Esophagus squamous epithelium (tissue), 5 donors: ENCODE measurements around the gene RIMS3. TPM values are rescaled to one million over a fixed set of nuclear protein-coding genes. Genes with fewer than 3 reads are reported as not detected.

Source experiments
- DNase-seq: peaks from one replicate; lab custom pipeline; 2025; lab: John Stamatoyannopoulos, UW
- H3K27ac ChIP-seq, 4 donors: fragments of 200-600 bp; sonication (generic); one replicate each; pipeline ENCODE4 v1.5.1; 2016 to 2019; ENCODE audit warnings: mild to moderate bottlenecking in 1 of 4
- H3K27me3 ChIP-seq, 4 donors: fragments of 200-600 bp; sonication (generic); 1 replicate in 3 of 4; 2 replicates in 1 of 4; pipeline versions ENCODE4 v1.5.1 to v1.6.0; 2017 to 2021; ENCODE audit warnings: antibody characterized with exemption in 1 of 4
- H3K36me3 ChIP-seq, 3 donors: fragments of 200-600 bp; sonication (generic); one replicate each; pipeline ENCODE4 v1.5.1; 2016 to 2019
- H3K4me1 ChIP-seq, 3 donors: fragments of 200-600 bp; sonication (generic); one replicate each; pipeline ENCODE4 v1.5.1; 2017 to 2019
- H3K4me3 ChIP-seq, 4 donors: fragments of 200-600 bp; sonication (generic); 1 replicate in 3 of 4; 2 replicates in 1 of 4; pipeline ENCODE4 v1.5.1; 2016 to 2019; ENCODE audit warnings: mild to moderate bottlenecking in 2 of 4, moderate library complexity in 1 of 4
- H3K9me3 ChIP-seq, 3 donors: fragments of 200-600 bp; sonication (generic); one replicate each; pipeline ENCODE4 v1.5.1; 2016 to 2019
- POLR2A ChIP-seq, 4 donors: fragments of 450-650 bp; IDR thresholded peaks; one replicate each; pipeline ENCODE4 v1.6.1; 2017; ENCODE audit warnings: antibody characterized with exemption in 4 of 4, mild to moderate bottlenecking in 4 of 4, moderate library complexity in 3 of 4
- WGBS, 2 donors: methylation state at CpG; one replicate each; pipeline ENCODE4 v1.1.5; 2018; 5-methylcytosine and 5-hydroxymethylcytosine counted together
- intact Hi-C: fragments of 100-400 bp; cut with DNase I; formaldehyde crosslinking; loops from one replicate; pipeline ENCODE4 v1.15.0; 2022
- total RNA-seq, 4 donors: library from RNA; depleted of rRNA; stranded (reverse); fragments of >200 nt; gene quantifications; one replicate each; pipeline ENCODE4 v1.1.0, GENCODE V29; 2016
- TF ChIP-seq, protein P1 (sequence below), 6 experiments: fragments of 450-650 bp in 4 of 6; fragments of 200-600 bp in 2 of 6; sonication (generic) in 2 of 6; IDR thresholded peaks; one replicate each; pipeline ENCODE4 v1.5.1; 2016 to 2019; ENCODE audit warnings: antibody characterized with exemption in 6 of 6, mild to moderate bottlenecking in 4 of 6, moderate library complexity in 4 of 6
- donor health status: DM: yes; HTN: yes; CAD: no.

Gene RIMS3
- total RNA-seq, 4 donors from 2014 or later = 1.0 to 2.5 (median 1.5) TPM

DNA sequence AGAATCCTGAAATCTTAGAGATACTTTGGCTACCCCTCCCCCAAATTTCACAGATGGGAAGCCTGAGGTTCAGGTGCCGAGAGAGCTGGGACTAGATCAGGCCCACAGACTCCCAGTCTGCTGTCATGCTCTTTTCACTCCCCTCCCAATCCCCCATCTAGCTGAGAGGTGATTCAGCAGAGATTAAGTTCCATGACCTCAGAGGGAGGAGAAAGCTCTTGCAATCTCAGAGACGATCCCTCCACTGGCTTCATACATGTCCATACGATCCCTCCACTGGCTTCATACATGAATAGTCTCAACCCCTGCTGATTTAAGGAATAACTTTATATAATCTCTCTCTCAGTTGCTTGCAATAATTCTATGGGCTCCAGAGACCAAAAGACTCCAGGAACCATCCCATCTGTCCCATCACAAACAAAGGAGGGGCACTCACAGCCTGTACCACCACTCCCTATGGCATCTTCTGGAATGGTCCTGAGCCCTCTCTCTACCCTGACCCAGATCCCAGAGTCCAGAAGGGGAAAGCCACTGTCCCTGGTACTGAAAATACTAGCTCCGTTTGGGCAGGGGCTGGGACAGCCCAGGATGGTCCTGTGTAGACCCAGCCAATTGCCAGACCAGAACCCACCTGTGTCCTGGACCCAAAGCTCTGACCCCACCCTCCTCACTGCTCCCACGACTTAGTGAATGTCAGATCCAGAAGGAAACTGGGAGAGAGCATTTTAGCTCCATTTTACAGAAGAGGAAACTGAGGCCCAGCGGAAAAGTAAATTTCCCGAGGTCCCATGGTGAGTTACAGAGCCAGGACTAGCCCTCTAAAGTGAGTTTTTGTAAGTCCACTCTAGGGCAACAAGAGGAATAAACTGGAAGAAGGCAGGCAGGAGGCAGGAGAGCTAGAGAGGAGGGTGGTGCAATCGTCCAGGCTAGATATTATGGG is 27.1 kb downstream of the RIMS3 start:
- no peak overlapping the region for H3K27ac ChIP-seq
- 66 to 88% methylated on average over 6 of the region's 8 CpGs for WGBS, 2 donors
- H3K27me3 ChIP-seq = no peaks in the 10 kb centered on the region
- H3K9me3 ChIP-seq = no peaks in the 10 kb centered on the region
- intact Hi-C loops = no loop called here
- no peak for TF ChIP-seq POLR2A (IDR thresholded peaks at IDR 0.05)
- TF ChIP-seq, protein P1, sequence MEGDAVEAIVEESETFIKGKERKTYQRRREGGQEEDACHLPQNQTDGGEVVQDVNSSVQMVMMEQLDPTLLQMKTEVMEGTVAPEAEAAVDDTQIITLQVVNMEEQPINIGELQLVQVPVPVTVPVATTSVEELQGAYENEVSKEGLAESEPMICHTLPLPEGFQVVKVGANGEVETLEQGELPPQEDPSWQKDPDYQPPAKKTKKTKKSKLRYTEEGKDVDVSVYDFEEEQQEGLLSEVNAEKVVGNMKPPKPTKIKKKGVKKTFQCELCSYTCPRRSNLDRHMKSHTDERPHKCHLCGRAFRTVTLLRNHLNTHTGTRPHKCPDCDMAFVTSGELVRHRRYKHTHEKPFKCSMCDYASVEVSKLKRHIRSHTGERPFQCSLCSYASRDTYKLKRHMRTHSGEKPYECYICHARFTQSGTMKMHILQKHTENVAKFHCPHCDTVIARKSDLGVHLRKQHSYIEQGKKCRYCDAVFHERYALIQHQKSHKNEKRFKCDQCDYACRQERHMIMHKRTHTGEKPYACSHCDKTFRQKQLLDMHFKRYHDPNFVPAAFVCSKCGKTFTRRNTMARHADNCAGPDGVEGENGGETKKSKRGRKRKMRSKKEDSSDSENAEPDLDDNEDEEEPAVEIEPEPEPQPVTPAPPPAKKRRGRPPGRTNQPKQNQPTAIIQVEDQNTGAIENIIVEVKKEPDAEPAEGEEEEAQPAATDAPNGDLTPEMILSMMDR (IDR thresholded peaks at IDR 0.05) = no peak
- no peak overlapping the region for H3K4me3 ChIP-seq
- H3K36me3 ChIP-seq = no peaks in the 10 kb centered on the region
- no peak for DNase-seq
- H3K4me1 ChIP-seq = peaks cover 0 to 7% (median 3%) of the 10 kb centered on the region in 3 donors

DNA sequence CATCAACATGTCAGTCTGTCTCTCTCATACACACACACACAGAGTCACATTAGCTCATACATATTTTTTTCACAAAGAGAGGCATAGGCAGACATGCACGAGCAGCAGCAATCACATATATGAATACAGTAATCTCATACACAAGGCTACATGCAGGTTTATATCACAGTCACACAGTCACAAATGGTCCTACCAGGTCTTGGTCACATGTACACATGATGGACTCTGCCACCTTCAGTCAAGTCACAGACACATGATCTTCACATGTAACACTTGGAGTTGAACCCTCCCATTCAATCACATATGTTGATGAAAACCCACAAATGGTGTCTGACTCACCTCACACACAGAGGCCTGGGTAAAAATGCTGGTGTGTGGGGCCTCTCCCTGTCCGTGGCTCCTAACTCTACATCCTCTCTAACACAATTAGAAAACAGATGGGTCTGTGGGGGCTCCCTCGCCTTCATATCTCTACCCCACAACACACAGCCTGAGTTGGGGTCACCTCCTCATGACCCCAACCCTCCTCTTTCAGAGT is 27.9 kb downstream of the RIMS3 start:
- Histone ChIP-seq H3K36me3 (no peaks in the 10 kb centered on the region), H3K4me1 (peaks cover 0 to 7% (median 3%) of the 10 kb centered on the region in 3 donors)
- 70 to 91% methylated on average over 3 of the region's 3 CpGs for WGBS, 2 donors

DNA sequence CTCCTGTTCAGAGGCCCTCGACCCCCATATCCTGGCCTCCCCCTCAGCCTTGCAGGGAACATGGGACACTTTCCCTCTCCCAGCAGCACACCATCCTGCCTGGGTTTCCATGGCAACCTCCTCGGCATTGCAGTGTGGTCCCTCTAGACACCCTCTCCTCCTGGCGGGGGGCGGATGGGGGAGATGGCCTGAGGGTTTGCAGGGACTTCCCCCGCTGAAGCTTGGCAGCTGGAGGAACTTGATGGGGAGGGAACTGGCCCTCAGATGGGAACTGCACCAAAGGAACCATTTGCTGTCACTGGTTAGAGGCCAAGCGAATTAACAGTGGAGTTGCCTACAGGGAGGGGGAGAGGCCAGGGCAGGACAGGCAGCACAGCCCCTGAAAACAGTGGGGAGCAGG is 28.7 kb downstream of the RIMS3 start:
- 70 to 73% methylated on average over 2 of the region's 6 CpGs for WGBS, 2 donors
- intact Hi-C loops = no loop called here
- TF ChIP-seq, protein P1 (IDR thresholded peaks at IDR 0.05) = no peak
- no peak for TF ChIP-seq POLR2A (IDR thresholded peaks at IDR 0.05)
- H3K4me1 ChIP-seq = peaks cover 0 to 7% (median 3%) of the 10 kb centered on the region in 3 donors
- no peaks in the 10 kb centered on the region for H3K27me3 ChIP-seq
- no peak overlapping the region for H3K4me3 ChIP-seq
- H3K36me3 ChIP-seq = no peaks in the 10 kb centered on the region
- H3K9me3 ChIP-seq = no peaks in the 10 kb centered on the region
- no peak overlapping the region for H3K27ac ChIP-seq
- DNase-seq = no peak

More for the DNA sequence above, 27.9 kb downstream of the RIMS3 start:
- Histone ChIP-seq H3K27me3 (no peaks in the 10 kb centered on the region), H3K27ac (no peak overlapping the region), H3K9me3 (no peaks in the 10 kb centered on the region), H3K4me3 (no peak overlapping the region)
- DNase-seq = no peak
- no peak for TF ChIP-seq POLR2A (IDR thresholded peaks at IDR 0.05)
- TF ChIP-seq, protein P1 (IDR thresholded peaks at IDR 0.05) = no peak
- intact Hi-C loops = no loop called here

DNA sequence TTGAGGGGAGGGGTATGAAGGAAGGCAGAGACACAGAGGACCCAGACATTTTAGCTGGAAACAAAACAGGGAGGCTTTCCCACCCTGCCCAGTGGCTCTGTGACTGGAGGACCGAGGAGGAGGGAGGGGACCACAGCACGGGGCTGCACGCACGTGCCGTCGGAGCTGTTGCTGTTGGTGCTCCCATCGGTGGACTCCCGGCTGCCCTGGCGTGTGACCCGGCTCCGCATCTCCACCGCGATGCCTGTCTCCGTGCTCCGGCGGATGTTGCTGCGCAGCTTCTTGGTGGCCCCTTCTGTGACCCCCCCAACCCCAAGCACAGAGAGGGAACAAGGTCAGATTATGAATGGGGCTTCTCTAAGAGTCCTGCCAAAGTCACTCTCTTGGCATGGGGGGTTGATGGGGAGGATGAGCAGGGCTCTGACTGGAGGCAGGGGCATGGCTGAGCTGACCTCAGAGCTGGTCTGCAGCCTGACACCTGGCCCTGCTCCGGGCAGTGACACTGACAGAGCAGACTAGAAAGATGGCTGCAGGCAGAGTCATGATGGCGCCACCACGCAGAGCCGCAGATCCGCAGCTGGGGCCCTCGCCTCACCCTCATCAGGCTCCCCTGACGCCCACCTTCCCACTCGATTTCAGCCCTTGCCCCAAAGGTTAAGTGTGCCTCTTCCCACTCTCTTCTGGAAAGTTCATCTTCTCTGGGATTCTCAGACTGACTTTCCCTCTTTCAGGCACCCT is 29.6 kb downstream of the RIMS3 start:
- Histone ChIP-seq H3K9me3 (no peaks in the 10 kb centered on the region), H3K4me3 (no peak overlapping the region), H3K4me1 (peaks cover 0 to 7% (median 3%) of the 10 kb centered on the region in 3 donors), H3K36me3 (no peaks in the 10 kb centered on the region), H3K27me3 (no peaks in the 10 kb centered on the region), H3K27ac (no peak overlapping the region)
- DNase-seq = no peak
- TF ChIP-seq, protein P1 (IDR thresholded peaks at IDR 0.05) = no peak
- TF ChIP-seq POLR2A (IDR thresholded peaks at IDR 0.05) = no peak
- intact Hi-C loops = no loop called here
- 84 to 92% methylated on average over 18 to 24 of the region's 25 CpGs for WGBS, 2 donors
